GM12874 (cell line): ENCODE results near the gene PARD3.

Source experiments
- CTCF ChIP-seq: IDR thresholded peaks from 2 replicates; pipeline ENCODE4 v1.5.1; 2011; ENCODE audit warnings: low read depth, mild to moderate bottlenecking, control low read depth, low read length, moderate library complexity; ENCODE audit not compliant: insufficient read depth

PARD3 gene

GRCh38 chr10:34736976-34737771 lies 77.9 kb downstream of the PARD3 start:
- no peak for TF ChIP-seq CTCF

- TF ChIP-seq CTCF = no peak
These were observed 80.2 kb downstream of the PARD3 start for GRCh38 chr10:34734918-34735317.

- peak; percentile 24; the same call in 1 of the 2 replicates for TF ChIP-seq CTCF
These were observed 82.2 kb downstream of the PARD3 start for GRCh38 chr10:34732926-34733325.

GRCh38 chr10:34731885-34732701 lies 83.0 kb downstream of the PARD3 start:
- no peak for TF ChIP-seq CTCF

GRCh38 chr10:34731213-34731612 lies 83.9 kb downstream of the PARD3 start:
- TF ChIP-seq CTCF = no peak

GRCh38 chr10:34730726-34731125 lies 84.4 kb downstream of the PARD3 start:
- TF ChIP-seq CTCF = no peak

GRCh38 chr10:34729619-34730018 lies 85.5 kb downstream of the PARD3 start:
- TF ChIP-seq CTCF = no peak
